Measurements from ENCODE around the gene SESTD1. TPM values are rescaled to one million over a fixed set of nuclear protein-coding genes. Genes with fewer than 3 reads are reported as not detected.

SESTD1 gene
- total RNA-seq, 1 donor from 2014 or later: 18.5 TPM

DNA sequence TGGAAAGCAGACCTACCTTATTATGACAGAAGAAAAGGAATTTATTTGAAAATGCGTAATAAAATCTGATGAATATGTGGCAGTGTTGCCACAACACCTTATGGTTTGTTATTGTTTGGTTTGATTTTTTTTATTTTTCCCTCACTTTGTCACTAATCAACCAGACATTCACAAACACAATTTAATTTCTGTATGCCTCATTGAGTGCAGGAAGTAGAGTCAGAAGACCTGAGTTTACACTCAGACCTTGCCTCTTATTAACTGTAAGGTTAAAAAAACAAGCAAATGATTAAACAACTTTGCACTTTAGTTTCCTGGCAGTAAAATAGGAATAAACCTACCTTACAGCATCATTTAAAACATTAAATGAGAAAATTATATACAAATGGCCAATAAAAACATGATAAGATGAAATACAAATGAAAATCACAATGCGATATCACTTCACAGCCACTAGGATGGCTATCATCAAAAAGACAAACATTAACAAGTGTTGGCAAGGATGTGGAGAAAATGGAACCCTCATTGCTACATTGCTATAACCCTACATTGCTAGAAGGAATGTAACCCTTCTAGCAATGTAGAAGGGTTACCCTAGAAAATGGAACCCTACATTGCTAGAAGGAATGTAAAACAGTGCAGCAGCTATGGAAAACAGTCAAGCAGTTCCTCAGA lies 3.3 kb downstream of the SESTD1 start:
- H3K4me3 ChIP-seq (ENCODE audit: low read depth, low read length): peak overlapping the region; percentile 88
- TF ChIP-seq, protein P1, sequence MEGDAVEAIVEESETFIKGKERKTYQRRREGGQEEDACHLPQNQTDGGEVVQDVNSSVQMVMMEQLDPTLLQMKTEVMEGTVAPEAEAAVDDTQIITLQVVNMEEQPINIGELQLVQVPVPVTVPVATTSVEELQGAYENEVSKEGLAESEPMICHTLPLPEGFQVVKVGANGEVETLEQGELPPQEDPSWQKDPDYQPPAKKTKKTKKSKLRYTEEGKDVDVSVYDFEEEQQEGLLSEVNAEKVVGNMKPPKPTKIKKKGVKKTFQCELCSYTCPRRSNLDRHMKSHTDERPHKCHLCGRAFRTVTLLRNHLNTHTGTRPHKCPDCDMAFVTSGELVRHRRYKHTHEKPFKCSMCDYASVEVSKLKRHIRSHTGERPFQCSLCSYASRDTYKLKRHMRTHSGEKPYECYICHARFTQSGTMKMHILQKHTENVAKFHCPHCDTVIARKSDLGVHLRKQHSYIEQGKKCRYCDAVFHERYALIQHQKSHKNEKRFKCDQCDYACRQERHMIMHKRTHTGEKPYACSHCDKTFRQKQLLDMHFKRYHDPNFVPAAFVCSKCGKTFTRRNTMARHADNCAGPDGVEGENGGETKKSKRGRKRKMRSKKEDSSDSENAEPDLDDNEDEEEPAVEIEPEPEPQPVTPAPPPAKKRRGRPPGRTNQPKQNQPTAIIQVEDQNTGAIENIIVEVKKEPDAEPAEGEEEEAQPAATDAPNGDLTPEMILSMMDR (conservative IDR thresholded peaks at IDR 0.05; ENCODE audit: low read depth, low read length): peak; percentile 32
- no peak for DNase-seq (ENCODE audit: low read depth)

- DNase-seq (ENCODE audit: low read depth): no peak
- H3K4me3 ChIP-seq (ENCODE audit: low read depth, low read length): peak overlapping the region; percentile 88
- TF ChIP-seq, protein P1 (conservative IDR thresholded peaks at IDR 0.05; ENCODE audit: low read depth, low read length): no peak
Measured at GRCh38 chr2:179260224-179260623, 4.4 kb downstream of the SESTD1 start.

DNA sequence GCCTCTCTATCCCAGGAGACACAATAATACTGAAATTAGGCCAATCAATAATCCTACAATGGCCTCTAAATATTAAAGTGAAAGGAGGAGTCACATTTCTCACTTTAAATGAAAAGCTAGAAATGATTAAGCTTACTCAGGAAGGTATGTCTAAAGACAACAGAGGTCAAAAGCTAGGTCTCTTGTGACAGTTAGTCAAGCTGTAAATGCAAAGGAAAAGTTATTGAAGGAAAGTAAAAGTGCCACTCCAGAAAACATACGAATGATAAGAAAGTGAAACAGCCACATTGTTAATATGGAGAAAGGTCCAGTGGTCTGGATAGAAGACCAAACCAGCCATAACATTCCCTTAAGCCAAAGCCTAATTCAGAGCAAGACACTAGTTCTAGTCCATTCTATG lies 9.5 kb downstream of the SESTD1 start:
- TF ChIP-seq, protein P1 (conservative IDR thresholded peaks at IDR 0.05; ENCODE audit: low read depth, low read length): no peak
- DNase-seq (ENCODE audit: low read depth): no peak
- peak overlapping the region; percentile 12 for H3K4me3 ChIP-seq (ENCODE audit: low read depth, low read length)

- no peak overlapping the region for H3K4me3 ChIP-seq (ENCODE audit: low read depth, low read length)
- DNase-seq (ENCODE audit: low read depth): no peak
- TF ChIP-seq, protein P1 (conservative IDR thresholded peaks at IDR 0.05; ENCODE audit: low read depth, low read length): no peak
Measured at GRCh38 chr2:179253226-179253625, 11.4 kb downstream of the SESTD1 start.

- TF ChIP-seq, protein P1 (conservative IDR thresholded peaks at IDR 0.05; ENCODE audit: low read depth, low read length): no peak
- DNase-seq (ENCODE audit: low read depth): no peak
- H3K4me3 ChIP-seq (ENCODE audit: low read depth, low read length): peak overlapping the region; percentile 31
Measured at GRCh38 chr2:179252423-179252822, 12.2 kb downstream of the SESTD1 start.

DNA sequence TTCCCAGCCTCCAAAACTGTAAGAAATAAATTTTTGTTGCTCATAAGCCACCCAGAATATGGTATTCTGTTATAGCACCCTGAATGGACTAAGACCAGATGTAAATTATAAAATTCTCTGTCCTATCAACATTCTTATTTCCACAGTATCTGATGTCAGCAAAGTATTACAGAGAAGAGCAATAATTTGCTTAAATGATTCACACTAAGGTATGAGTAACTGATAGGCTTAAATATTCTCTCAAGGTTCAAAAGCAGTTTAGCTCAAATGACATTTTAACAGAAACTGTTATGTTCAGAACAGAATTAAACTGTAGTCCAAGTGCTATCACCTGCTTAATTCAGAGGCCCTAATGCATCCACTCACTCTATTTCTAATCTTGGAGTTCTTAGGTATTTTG lies 12.8 kb downstream of the SESTD1 start:
- DNase-seq (ENCODE audit: low read depth): no peak
- TF ChIP-seq, protein P1 (conservative IDR thresholded peaks at IDR 0.05; ENCODE audit: low read depth, low read length): no peak
- peak overlapping the region; percentile 31 for H3K4me3 ChIP-seq (ENCODE audit: low read depth, low read length)

Measured in epithelial cell of proximal tubule (primary cell).